Upper lobe of left lung (tissue), 4 donors: ENCODE data around the gene LYPD1.

Source experiments
- CTCF ChIP-seq, 6 experiments: fragments of 450-650 bp in 4 of 6; fragments of 200-600 bp in 2 of 6; sonication (generic) in 2 of 6; IDR thresholded peaks; one replicate each; pipeline ENCODE4 v1.5.1; 2016 to 2019; ENCODE audit warnings: antibody characterized with exemption in 6 of 6
- POLR2A ChIP-seq, 4 donors: fragments of 450-650 bp; IDR thresholded peaks; one replicate each; pipeline ENCODE4 v1.5.1; 2016 to 2017; ENCODE audit warnings: antibody characterized with exemption in 4 of 4, mild to moderate bottlenecking in 2 of 4
- POLR2AphosphoS5 ChIP-seq, 2 donors: sonication (generic); formaldehyde crosslinking; IDR thresholded peaks; one replicate each; pipeline ENCODE4 v1.5.1; 2017; ENCODE audit warnings: antibody characterized with exemption in 2 of 2

GRCh38 chr2:132678483-132678882 lies 8.5 kb upstream of the LYPD1 start:
- TF ChIP-seq POLR2A (IDR thresholded peaks at IDR 0.05) (no peak), CTCF (IDR thresholded peaks at IDR 0.05) (no peak), POLR2AphosphoS5 (IDR thresholded peaks at IDR 0.05) (no peak)
